Smooth muscle cell (in vitro differentiated cells): ENCODE measurements around the gene RNPS1. TPM values are rescaled to one million over a fixed set of nuclear protein-coding genes. Genes with fewer than 3 reads are reported as not detected.
A peak's percentile ranks its signal among the peaks of the same experiment; 100 is the strongest.

ENCODE experiments used
- DNase-seq: peaks from one replicate; lab custom pipeline; 2025; ENCODE audit not compliant: unreplicated experiment; lab: John Stamatoyannopoulos, UW
- H2AFZ ChIP-seq: fragments of 200-600 bp; sonication (generic); 2 replicates; pipeline ENCODE4 v1.6.0; 2016; ENCODE audit warnings: antibody characterized with exemption, low read depth, mild to moderate bottlenecking
- H3F3A ChIP-seq: fragments of 200-600 bp; sonication (generic); 2 replicates; pipeline ENCODE4 v1.6.0; 2017; ENCODE audit warnings: antibody characterized with exemption, low read depth
- H3K27ac ChIP-seq: fragments of 200-600 bp; sonication (generic); 2 replicates; pipeline ENCODE4 v1.5.1; 2016; ENCODE audit warnings: low read depth, mild to moderate bottlenecking
- H3K27me3 ChIP-seq: fragments of 200-600 bp; sonication (generic); 2 replicates; pipeline ENCODE4 v1.6.1; 2016; ENCODE audit warnings: low read depth, mild to moderate bottlenecking
- H3K36me3 ChIP-seq: fragments of 200-600 bp; sonication (generic); 2 replicates; pipeline ENCODE4 v1.5.1; 2016; ENCODE audit warnings: low read depth
- H3K4me1 ChIP-seq: fragments of 200-600 bp; sonication (generic); 2 replicates; pipeline ENCODE4 v1.5.1; 2016; ENCODE audit warnings: low read depth
- H3K4me2 ChIP-seq: fragments of 200-600 bp; sonication (generic); 2 replicates; pipeline ENCODE4 v1.6.0; 2016; ENCODE audit warnings: mild to moderate bottlenecking
- H3K4me3 ChIP-seq: fragments of 200-600 bp; sonication (generic); 2 replicates; pipeline ENCODE4 v1.5.1; 2016; ENCODE audit warnings: mild to moderate bottlenecking
- H3K79me2 ChIP-seq: fragments of 200-600 bp; sonication (generic); 2 replicates; pipeline ENCODE4 v1.6.0; 2016; ENCODE audit warnings: low read depth, mild to moderate bottlenecking
- H3K9ac ChIP-seq: fragments of 200-600 bp; sonication (generic); 2 replicates; pipeline ENCODE4 v1.6.0; 2016; ENCODE audit warnings: low read depth
- H3K9me3 ChIP-seq: fragments of 200-600 bp; sonication (generic); replicated peaks from 2 replicates; pipeline ENCODE4 v1.5.1; 2016; ENCODE audit warnings: low read depth
- H4K20me1 ChIP-seq: fragments of 200-600 bp; sonication (generic); 2 replicates; pipeline ENCODE4 v1.6.0; 2016; ENCODE audit warnings: low read depth
- WGBS: methylation state at CpG from one replicate; pipeline ENCODE4 v1.1.7; 2016; ENCODE audit warnings: low lambda C conversion rate; 5-methylcytosine and 5-hydroxymethylcytosine counted together
- polyA plus RNA-seq: library from polyadenylated mRNA; unstranded; fragments of >200 nt; fragmentation: Nextera tagmentation; extraction: Ambion mirVana; gene quantifications from 2 replicates; pipeline ENCODE4 v1.2.1, GENCODE V29; 2016
- total RNA-seq: library from RNA; depleted of rRNA; stranded (reverse); fragments of >200 nt; gene quantifications from 2 replicates; pipeline ENCODE4 v1.2.3, GENCODE V29; 2014
- TF ChIP-seq, protein P1 (sequence below): fragments of 200-600 bp; sonication (generic); IDR thresholded peaks from 2 replicates; pipeline ENCODE4 v1.5.1; 2017; ENCODE audit warnings: borderline replicate concordance, mild to moderate bottlenecking, antibody characterized with exemption; ENCODE audit not compliant: insufficient read depth, poor library complexity, severe bottlenecking

Gene RNPS1
- total and polyA plus RNA-seq, 2 experiments from 2014 or later: 87.9 to 192 TPM

DNA sequence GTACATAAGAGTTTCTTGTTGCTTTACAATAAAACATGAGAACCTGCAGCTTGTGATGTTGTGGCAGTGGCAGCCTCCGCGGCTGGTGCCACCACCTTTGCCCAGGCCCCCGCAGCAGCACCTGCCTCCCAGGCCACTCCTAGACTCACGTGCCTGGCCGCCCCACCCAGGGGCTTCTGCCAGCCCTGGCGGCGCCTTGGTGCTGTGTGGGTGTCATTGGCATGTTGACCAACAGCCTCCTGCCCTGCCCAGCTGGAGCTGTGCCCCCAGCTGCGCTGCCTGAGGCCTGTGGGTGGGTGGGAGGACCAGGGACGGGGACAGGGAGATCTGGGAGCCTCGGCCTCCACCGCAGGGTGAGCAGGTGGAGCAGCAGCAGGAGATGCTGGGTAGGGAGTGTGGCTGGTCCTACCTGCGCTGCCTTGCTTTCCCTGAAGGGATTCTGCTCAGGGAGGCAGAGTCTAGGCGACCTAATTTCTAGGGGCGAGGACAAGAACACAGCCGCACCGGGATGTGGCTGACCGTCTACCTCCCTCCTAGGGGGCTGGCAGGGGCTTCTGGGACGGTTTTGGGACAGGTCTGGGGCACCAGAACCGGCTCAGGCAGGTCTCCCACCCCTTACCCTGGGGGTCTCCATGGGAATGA lies 32.1 kb downstream of the RNPS1 start:
- Histone ChIP-seq H3F3A (peaks cover 7% of the 10 kb centered on the region), H3K27ac (no peak overlapping the region), H3K9me3 (no peaks in the 10 kb centered on the region), H3K4me2 (peak overlapping the region; percentile 93), H3K27me3 (peaks cover 23% of the 10 kb centered on the region), H3K79me2 (no peaks in the 10 kb centered on the region), H4K20me1 (peaks cover 48% of the 10 kb centered on the region), H2AFZ (no peak overlapping the region), H3K36me3 (no peaks in the 10 kb centered on the region), H3K9ac (no peak overlapping the region), H3K4me1 (peaks cover 17% of the 10 kb centered on the region), H3K4me3 (no peak overlapping the region)
- TF ChIP-seq, protein P1, sequence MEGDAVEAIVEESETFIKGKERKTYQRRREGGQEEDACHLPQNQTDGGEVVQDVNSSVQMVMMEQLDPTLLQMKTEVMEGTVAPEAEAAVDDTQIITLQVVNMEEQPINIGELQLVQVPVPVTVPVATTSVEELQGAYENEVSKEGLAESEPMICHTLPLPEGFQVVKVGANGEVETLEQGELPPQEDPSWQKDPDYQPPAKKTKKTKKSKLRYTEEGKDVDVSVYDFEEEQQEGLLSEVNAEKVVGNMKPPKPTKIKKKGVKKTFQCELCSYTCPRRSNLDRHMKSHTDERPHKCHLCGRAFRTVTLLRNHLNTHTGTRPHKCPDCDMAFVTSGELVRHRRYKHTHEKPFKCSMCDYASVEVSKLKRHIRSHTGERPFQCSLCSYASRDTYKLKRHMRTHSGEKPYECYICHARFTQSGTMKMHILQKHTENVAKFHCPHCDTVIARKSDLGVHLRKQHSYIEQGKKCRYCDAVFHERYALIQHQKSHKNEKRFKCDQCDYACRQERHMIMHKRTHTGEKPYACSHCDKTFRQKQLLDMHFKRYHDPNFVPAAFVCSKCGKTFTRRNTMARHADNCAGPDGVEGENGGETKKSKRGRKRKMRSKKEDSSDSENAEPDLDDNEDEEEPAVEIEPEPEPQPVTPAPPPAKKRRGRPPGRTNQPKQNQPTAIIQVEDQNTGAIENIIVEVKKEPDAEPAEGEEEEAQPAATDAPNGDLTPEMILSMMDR: no peak
- DNase-seq: no peak
- 83% methylated on average over 19 of the region's 19 CpGs for WGBS

GRCh38 chr16:2235234-2235651 lies 32.7 kb downstream of the RNPS1 start:
- Histone ChIP-seq H3K27ac (no peak overlapping the region), H4K20me1 (peaks cover 53% of the 10 kb centered on the region), H3K79me2 (no peaks in the 10 kb centered on the region), H3K36me3 (no peaks in the 10 kb centered on the region), H2AFZ (no peak overlapping the region), H3K4me3 (no peak overlapping the region), H3K9me3 (no peaks in the 10 kb centered on the region), H3K27me3 (peaks cover 23% of the 10 kb centered on the region), H3K4me1 (peaks cover 17% of the 10 kb centered on the region), H3K9ac (no peak overlapping the region), H3K4me2 (no peak overlapping the region), H3F3A (peaks cover 7% of the 10 kb centered on the region)
- no peak for DNase-seq
- 98% methylated on average over 28 of the region's 28 CpGs for WGBS
- TF ChIP-seq, protein P1: no peak

GRCh38 chr16:2234813-2235170 lies 33.1 kb downstream of the RNPS1 start:
- no peak overlapping the region for H3K4me3 ChIP-seq
- peaks cover 57% of the 10 kb centered on the region for H4K20me1 ChIP-seq
- over 99% methylated on average over 14 of the region's 18 CpGs for WGBS
- H3F3A ChIP-seq: peaks cover 6% of the 10 kb centered on the region
- H3K27ac ChIP-seq: no peak overlapping the region
- H3K27me3 ChIP-seq: peaks cover 23% of the 10 kb centered on the region
- no peak overlapping the region for H3K4me2 ChIP-seq
- H3K4me1 ChIP-seq: peaks cover 17% of the 10 kb centered on the region
- no peak for DNase-seq
- no peaks in the 10 kb centered on the region for H3K36me3 ChIP-seq
- TF ChIP-seq, protein P1: no peak
- no peaks in the 10 kb centered on the region for H3K79me2 ChIP-seq
- no peaks in the 10 kb centered on the region for H3K9me3 ChIP-seq
- H3K9ac ChIP-seq: no peak overlapping the region
- no peak overlapping the region for H2AFZ ChIP-seq
